GM12878 (cell line): ENCODE results near the gene ARL10. TPM values are rescaled to one million over a fixed set of nuclear protein-coding genes. Genes with fewer than 3 reads are reported as not detected.
A peak's percentile ranks its signal among the peaks of the same experiment; 100 is the strongest.

Source experiments
- ASH2L ChIP-seq: fragments of 300-600, 200-600 bp; sonication (generic); IDR thresholded peaks from 2 replicates; pipeline ENCODE4 v1.6.1; 2017; ENCODE audit warnings: low read depth, mild to moderate bottlenecking, borderline replicate concordance
- CHD1 ChIP-seq: IDR thresholded peaks from 2 replicates; pipeline ENCODE4 v1.6.1; 2012; ENCODE audit warnings: low read depth, low read length, improper control_type of control experiment
- CREB1 ChIP-seq: IDR thresholded peaks from 2 replicates; pipeline ENCODE4 v1.6.1; 2012; ENCODE audit warnings: low read depth, mild to moderate bottlenecking, inconsistent platforms
- CREM ChIP-seq: IDR thresholded peaks from 2 replicates; pipeline ENCODE4 v1.6.1; 2014; ENCODE audit warnings: antibody characterized with exemption, low read depth
- GATAD2B ChIP-seq: fragments of 450-650 bp; conservative IDR thresholded peaks from 2 replicates; pipeline ENCODE4 v1.6.1; 2017; ENCODE audit warnings: low read depth, mild to moderate bottlenecking, moderate library complexity
- HDAC6 ChIP-seq: fragments of 200-600 bp; sonication (generic); IDR thresholded peaks from one replicate; pipeline ENCODE4 v1.8.0; 2017; ENCODE audit warnings: antibody characterized with exemption; ENCODE audit not compliant: unreplicated experiment
- IKZF2 ChIP-seq, 2 experiments: fragments of 450-650 bp; IDR thresholded peaks; 2 replicates each; pipeline ENCODE4 v1.6.1; 2017; ENCODE audit warnings: mild to moderate bottlenecking in 2 of 2, moderate library complexity in 2 of 2
- MTA2 ChIP-seq: fragments of 450-650 bp; IDR thresholded peaks from 2 replicates; pipeline ENCODE4 v1.6.1; 2016; ENCODE audit warnings: low read depth, mild to moderate bottlenecking, moderate library complexity
- NBN ChIP-seq: fragments of 450-650 bp; IDR thresholded peaks from 2 replicates; pipeline ENCODE4 v1.6.1; 2016
- PAX5 ChIP-seq: IDR thresholded peaks from 2 replicates; pipeline ENCODE4 v1.6.1; 2011; ENCODE audit warnings: low read depth, low read length, borderline replicate concordance
- RAD51 ChIP-seq: fragments of 450-650 bp; IDR thresholded peaks from 2 replicates; pipeline ENCODE4 v1.6.1; 2016; ENCODE audit warnings: moderate library complexity, mild to moderate bottlenecking, inconsistent platforms
- RB1 ChIP-seq: fragments of 450-650 bp; formaldehyde crosslinking; IDR thresholded peaks from 2 replicates; pipeline ENCODE4 v1.6.1; 2017; ENCODE audit warnings: mild to moderate bottlenecking, borderline replicate concordance
- RUNX3 ChIP-seq: IDR thresholded peaks from 2 replicates; pipeline ENCODE4 v1.6.1; 2012; ENCODE audit warnings: low read length, inconsistent platforms
- SKIL ChIP-seq: fragments of 450-650 bp; IDR thresholded peaks from 2 replicates; pipeline ENCODE4 v1.6.1; 2017; ENCODE audit warnings: mild to moderate bottlenecking, low read depth, inconsistent platforms; ENCODE audit not compliant: poor library complexity, severe bottlenecking
- SRF ChIP-seq, 2 experiments: IDR thresholded peaks; 2 replicates each; pipeline ENCODE4 v1.6.1; 2011; ENCODE audit warnings: low read depth in 2 of 2, low read length in 2 of 2, mild to moderate bottlenecking in 1 of 2, moderate library complexity in 1 of 2
- TBL1XR1 ChIP-seq: IDR thresholded peaks from 2 replicates; pipeline ENCODE4 v1.6.1; 2012; ENCODE audit warnings: low read depth, low read length, improper control_type of control experiment
- TCF3 ChIP-seq: IDR thresholded peaks from 2 replicates; pipeline ENCODE4 v1.6.1; 2012; ENCODE audit warnings: low read depth, mild to moderate bottlenecking, low read length, borderline replicate concordance; ENCODE audit not compliant: insufficient read depth
- ZBTB4 ChIP-seq: fragments of 450-650 bp; formaldehyde crosslinking; IDR thresholded peaks from 2 replicates; pipeline ENCODE4 v1.4.0; 2022; ENCODE audit warnings: mild to moderate bottlenecking, moderate library complexity
- ZNF207 ChIP-seq: fragments of 450-650 bp; IDR thresholded peaks from 2 replicates; pipeline ENCODE4 v1.6.1; 2014; ENCODE audit warnings: antibody characterized with exemption, mild to moderate bottlenecking, borderline replicate concordance
- ZNF24 ChIP-seq: fragments of 450-650 bp; IDR thresholded peaks from 2 replicates; pipeline ENCODE4 v1.6.1; 2017; ENCODE audit warnings: antibody characterized with exemption, mild to moderate bottlenecking
- ZNF622 ChIP-seq: fragments of 450-650 bp; IDR thresholded peaks from 2 replicates; pipeline ENCODE4 v1.6.1; 2017; ENCODE audit warnings: mild to moderate bottlenecking, inconsistent platforms
- polyA plus RNA-seq, 11 experiments: library from polyadenylated mRNA; depleted of rRNA in 4 of 11; unstranded in 6 of 11; stranded (reverse) in 5 of 11; fragments of >200 nt; fragmentation: Nextera tagmentation in 4 of 11; fragmentation: Illumina TruSeq in 1 of 11; extraction: Ambion mirVana in 4 of 11; extraction: Trizol in 1 of 11; gene quantifications; 1 replicate in 1 of 11; 2 replicates in 10 of 11; pipeline versions ENCODE4 v1.2.1 to v1.2.3, GENCODE V29; 2011 to 2016; ENCODE audit warnings: inconsistent platforms in 2 of 11, missing spikeins in 2 of 11, low read depth in 1 of 11
- total RNA-seq, 4 experiments: library from RNA; depleted of rRNA in 3 of 4; stranded (reverse); fragments of >200 nt in 3 of 4; fragmentation: Illumina TruSeq in 1 of 4; extraction: Trizol in 1 of 4; gene quantifications; 2 replicates each; pipeline versions ENCODE4 v1.2.1 to v1.2.3, GENCODE V29; 2013 to 2021
- TF ChIP-seq, protein P1 (sequence below): fragments of 450-650 bp; IDR thresholded peaks from 2 replicates; pipeline ENCODE4 v1.6.1; 2018; ENCODE audit warnings: mild to moderate bottlenecking, low read depth, moderate library complexity; ENCODE audit not compliant: partially characterized antibody
- TF ChIP-seq, protein P2 (sequence below): IDR thresholded peaks from 2 replicates; pipeline ENCODE4 v1.6.1; 2012; ENCODE audit warnings: low read depth, low read length, improper control_type of control experiment

Gene ARL10
- total and polyA plus RNA-seq, 10 of the 15 experiments (the other 5 are each of a cell fraction or from before 2014, with no cell fraction given) = 0.44 to 6.4 (median 2.4) TPM

GRCh38 chr5:176388444-176389134, 23.3 kb downstream of the ARL10 start, which contains the start of the genes HIGD2A and NOP16 (continued):
- TF ChIP-seq, protein P1, sequence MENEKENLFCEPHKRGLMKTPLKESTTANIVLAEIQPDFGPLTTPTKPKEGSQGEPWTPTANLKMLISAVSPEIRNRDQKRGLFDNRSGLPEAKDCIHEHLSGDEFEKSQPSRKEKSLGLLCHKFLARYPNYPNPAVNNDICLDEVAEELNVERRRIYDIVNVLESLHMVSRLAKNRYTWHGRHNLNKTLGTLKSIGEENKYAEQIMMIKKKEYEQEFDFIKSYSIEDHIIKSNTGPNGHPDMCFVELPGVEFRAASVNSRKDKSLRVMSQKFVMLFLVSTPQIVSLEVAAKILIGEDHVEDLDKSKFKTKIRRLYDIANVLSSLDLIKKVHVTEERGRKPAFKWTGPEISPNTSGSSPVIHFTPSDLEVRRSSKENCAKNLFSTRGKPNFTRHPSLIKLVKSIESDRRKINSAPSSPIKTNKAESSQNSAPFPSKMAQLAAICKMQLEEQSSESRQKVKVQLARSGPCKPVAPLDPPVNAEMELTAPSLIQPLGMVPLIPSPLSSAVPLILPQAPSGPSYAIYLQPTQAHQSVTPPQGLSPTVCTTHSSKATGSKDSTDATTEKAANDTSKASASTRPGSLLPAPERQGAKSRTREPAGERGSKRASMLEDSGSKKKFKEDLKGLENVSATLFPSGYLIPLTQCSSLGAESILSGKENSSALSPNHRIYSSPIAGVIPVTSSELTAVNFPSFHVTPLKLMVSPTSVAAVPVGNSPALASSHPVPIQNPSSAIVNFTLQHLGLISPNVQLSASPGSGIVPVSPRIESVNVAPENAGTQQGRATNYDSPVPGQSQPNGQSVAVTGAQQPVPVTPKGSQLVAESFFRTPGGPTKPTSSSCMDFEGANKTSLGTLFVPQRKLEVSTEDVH = peak; percentile 96
- no peak for TF ChIP-seq TCF3
- TF ChIP-seq RAD51 = no peak; the same call in 1 of the 2 replicates
- peak; percentile 77 for TF ChIP-seq CREB1
- 0 out of 2 replicates have a peak, but pooled peaks have one; percentile 34 for TF ChIP-seq GATAD2B
- no peak for TF ChIP-seq ZNF24
- peak; percentile 62 to 82 for TF ChIP-seq IKZF2 (IDR thresholded peaks at IDR 0.05)
- TF ChIP-seq SKIL = peak; percentile 85
- TF ChIP-seq PAX5 = no peak
- peak; percentile 97 for TF ChIP-seq NBN
- TF ChIP-seq ASH2L = no peak
- TF ChIP-seq ZNF207 = peak; percentile 61; the same call in 1 of the 2 replicates
- TF ChIP-seq ZNF622 = no peak
- TF ChIP-seq RUNX3 = peak; percentile 63
- peak; percentile 65; the same call in 1 of the 2 replicates for TF ChIP-seq TBL1XR1
- TF ChIP-seq RB1 = peak; percentile 71; the same call in 1 of the 2 replicates
- TF ChIP-seq CREM = peak; percentile 68; the same call in 1 of the 2 replicates
- TF ChIP-seq, protein P2, sequence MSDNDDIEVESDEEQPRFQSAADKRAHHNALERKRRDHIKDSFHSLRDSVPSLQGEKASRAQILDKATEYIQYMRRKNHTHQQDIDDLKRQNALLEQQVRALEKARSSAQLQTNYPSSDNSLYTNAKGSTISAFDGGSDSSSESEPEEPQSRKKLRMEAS = peak; percentile 97
- TF ChIP-seq CHD1 = no peak; the same call in 1 of the 2 replicates
- peak; percentile 22 to 84; a peak in 2 of 4 replicates for TF ChIP-seq SRF (IDR thresholded peaks at IDR 0.05; ENCODE audit: low read depth in 2 of 2, low read length in 2 of 2)
- TF ChIP-seq MTA2 = peak; percentile 67; the same call in 1 of the 2 replicates
- TF ChIP-seq HDAC6 = no peak
- no peak for TF ChIP-seq ZBTB4 (CRISPR knock-in tag)
